SK-N-SH (cell line): Measurements from ENCODE around the gene EDN3. TPM values are rescaled to one million over a fixed set of nuclear protein-coding genes. Genes with fewer than 3 reads are reported as not detected.

Source experiments
- CTCF ChIA-PET: fragments of 300-600, 350-600 bp; formaldehyde crosslinking; extraction: SDS; loops from one replicate; lab custom pipeline; 2021; lab: Yijun Ruan, JAX
- POLR2A ChIA-PET: fragments of 350-600 bp; sonication (Branson Sonifier 250); formaldehyde crosslinking; extraction: SDS; loops from one replicate; lab custom pipeline; 2020; ENCODE audit warnings: antibody characterized with exemption, inconsistent platforms; lab: Yijun Ruan, JAX
- DNase-seq: peaks from one replicate; pipeline ENCODE4 v3.0.0; 2012
- H2AFZ ChIP-seq: fragments of 200-600 bp; sonication (generic); 2 replicates; pipeline ENCODE4 v1.8.1; 2016; ENCODE audit warnings: antibody characterized with exemption, mild to moderate bottlenecking, low read depth
- H3F3A ChIP-seq: fragments of 200-600 bp; sonication (generic); replicated peaks from 2 replicates; pipeline ENCODE3; 2016; ENCODE audit warnings: antibody characterized with exemption, mild to moderate bottlenecking; ENCODE audit not compliant: insufficient read depth
- H3K27ac ChIP-seq, 2 experiments: fragments of 200-500 bp in 1 of 2; fragments of 200-600 bp in 1 of 2; sonication (Bioruptor generic) in 1 of 2; sonication (generic), shearing (Covaris generic) in 1 of 2; 2 replicates each; pipeline versions ENCODE4 v1.5.1 to v1.6.1; 2014 to 2016; ENCODE audit warnings: low read depth in 2 of 2, inconsistent platforms in 1 of 2, low read length in 1 of 2, mild to moderate bottlenecking in 1 of 2, mixed read lengths in 1 of 2
- H3K27me3 ChIP-seq: fragments of 200-600 bp; sonication (generic), shearing (Covaris generic); 2 replicates; pipeline ENCODE4 v1.6.1; 2016; ENCODE audit warnings: mixed run types; ENCODE audit not compliant: insufficient read depth
- H3K36me3 ChIP-seq, 2 experiments: fragments of 200-500 bp in 1 of 2; fragments of 200-600 bp in 1 of 2; sonication (Bioruptor generic) in 1 of 2; sonication (generic) in 1 of 2; replicated peaks in 1 of 2; 2 replicates each; pipeline versions ENCODE3 to v1.5.1; 2014 to 2016; ENCODE audit warnings: low read length in 1 of 2, mild to moderate bottlenecking in 1 of 2; ENCODE audit not compliant: insufficient read depth in 2 of 2, control insufficient read depth in 1 of 2
- H3K4me1 ChIP-seq, 2 experiments: fragments of 200-500 bp in 1 of 2; fragments of 200-600 bp in 1 of 2; sonication (Bioruptor generic) in 1 of 2; sonication (generic), shearing (Covaris generic) in 1 of 2; 2 replicates each; pipeline versions ENCODE4 v1.5.1 to v1.6.1; 2014 to 2016; ENCODE audit warnings: low read depth in 1 of 2, low read length in 1 of 2, mixed run types in 1 of 2; ENCODE audit not compliant: insufficient read depth in 2 of 2, control insufficient read depth in 1 of 2
- H3K4me2 ChIP-seq: fragments of 200-600 bp; sonication (generic), shearing (Covaris generic); 2 replicates; pipeline ENCODE4 v1.6.1; 2017; ENCODE audit warnings: mixed run types
- H3K4me3 ChIP-seq, 2 experiments: fragments of 200-500 bp in 1 of 2; fragments of 200-600 bp in 1 of 2; sonication (Bioruptor generic) in 1 of 2; sonication (generic), shearing (Covaris generic) in 1 of 2; 2 replicates each; pipeline versions ENCODE4 v1.5.1 to v1.8.1; 2014 to 2016; ENCODE audit warnings: low read depth in 2 of 2, inconsistent platforms in 1 of 2, low read length in 1 of 2, mild to moderate bottlenecking in 1 of 2, mixed read lengths in 1 of 2, moderate library complexity in 1 of 2
- H3K79me2 ChIP-seq: fragments of 200-600 bp; sonication (generic); 2 replicates; pipeline ENCODE4 v1.8.1; 2017; ENCODE audit warnings: mild to moderate bottlenecking; ENCODE audit not compliant: insufficient read depth
- H3K9ac ChIP-seq: fragments of 200-600 bp; sonication (generic); 2 replicates; pipeline ENCODE4 v1.6.1; 2017; ENCODE audit warnings: mixed run types
- H3K9me2 ChIP-seq: fragments of 200-600 bp; sonication (generic); 2 replicates; pipeline ENCODE4 v1.6.1; 2017; ENCODE audit warnings: mixed run types
- H3K9me3 ChIP-seq: fragments of 200-600 bp; sonication (generic); 2 replicates; pipeline ENCODE4 v1.6.1; 2017; ENCODE audit warnings: mixed run types, mild to moderate bottlenecking, moderate library complexity
- H4K20me1 ChIP-seq: fragments of 200-600 bp; sonication (generic); 2 replicates; pipeline ENCODE4 v1.6.1; 2017; ENCODE audit warnings: mild to moderate bottlenecking, mixed run types; ENCODE audit not compliant: insufficient read depth
- CHD2 ChIP-seq: fragments of 150-350 bp; IDR thresholded peaks from 2 replicates; pipeline ENCODE4 v1.6.1; 2018; ENCODE audit warnings: low read length; ENCODE audit not compliant: partially characterized antibody
- EP300 ChIP-seq, 2 experiments: IDR thresholded peaks; 2 replicates each; pipeline versions ENCODE4 v1.4.0 to v1.6.1; 2012; ENCODE audit warnings: borderline replicate concordance in 1 of 2, low read depth in 1 of 2, low read length in 1 of 2
- FOSL2 ChIP-seq: IDR thresholded peaks from 2 replicates; pipeline ENCODE4 v1.4.0; 2012; ENCODE audit warnings: low read depth, mild to moderate bottlenecking, moderate library complexity, borderline replicate concordance
- GABPA ChIP-seq: IDR thresholded peaks from 2 replicates; pipeline ENCODE4 v1.4.0; 2012; ENCODE audit warnings: low read depth, mild to moderate bottlenecking
- GATA2 ChIP-seq: sonication (generic); formaldehyde crosslinking; IDR thresholded peaks from 2 replicates; pipeline ENCODE4 v1.5.0; 2020; ENCODE audit warnings: mild to moderate bottlenecking, missing genetic modification reagents
- MXI1 ChIP-seq: IDR thresholded peaks from 2 replicates; pipeline ENCODE4 v1.6.1; 2012; ENCODE audit warnings: mild to moderate bottlenecking, low read depth, low read length, improper control_type of control experiment
- NRF1 ChIP-seq: IDR thresholded peaks from 2 replicates; pipeline ENCODE4 v1.6.1; 2012; ENCODE audit warnings: low read depth, mild to moderate bottlenecking, low read length
- SIN3A ChIP-seq: IDR thresholded peaks from 2 replicates; pipeline ENCODE4 v1.6.1; 2012; ENCODE audit warnings: low read depth, mild to moderate bottlenecking, low read length, moderate library complexity, borderline replicate concordance
- TCF12 ChIP-seq: IDR thresholded peaks from 2 replicates; pipeline ENCODE4 v1.4.0; 2012
- WGBS: methylation state at CpG from one replicate; pipeline ENCODE4 v1.1.6; 2017; ENCODE audit warnings: low lambda C conversion rate; 5-methylcytosine and 5-hydroxymethylcytosine counted together
- polyA plus RNA-seq, 3 experiments: library from polyadenylated mRNA; depleted of rRNA; stranded (reverse); fragments of >200 nt; gene quantifications; 2 replicates each; pipeline ENCODE4 v1.2.3, GENCODE V29; 2012
- TF ChIP-seq, protein P1 (sequence below): IDR thresholded peaks from 2 replicates; pipeline ENCODE4 v1.4.0; 2012; ENCODE audit warnings: low read depth, borderline replicate concordance

Gene EDN3
- polyA plus RNA-seq, 1 of the 3 experiments (the other 2 are of a cell fraction): 0.02 TPM

DNA sequence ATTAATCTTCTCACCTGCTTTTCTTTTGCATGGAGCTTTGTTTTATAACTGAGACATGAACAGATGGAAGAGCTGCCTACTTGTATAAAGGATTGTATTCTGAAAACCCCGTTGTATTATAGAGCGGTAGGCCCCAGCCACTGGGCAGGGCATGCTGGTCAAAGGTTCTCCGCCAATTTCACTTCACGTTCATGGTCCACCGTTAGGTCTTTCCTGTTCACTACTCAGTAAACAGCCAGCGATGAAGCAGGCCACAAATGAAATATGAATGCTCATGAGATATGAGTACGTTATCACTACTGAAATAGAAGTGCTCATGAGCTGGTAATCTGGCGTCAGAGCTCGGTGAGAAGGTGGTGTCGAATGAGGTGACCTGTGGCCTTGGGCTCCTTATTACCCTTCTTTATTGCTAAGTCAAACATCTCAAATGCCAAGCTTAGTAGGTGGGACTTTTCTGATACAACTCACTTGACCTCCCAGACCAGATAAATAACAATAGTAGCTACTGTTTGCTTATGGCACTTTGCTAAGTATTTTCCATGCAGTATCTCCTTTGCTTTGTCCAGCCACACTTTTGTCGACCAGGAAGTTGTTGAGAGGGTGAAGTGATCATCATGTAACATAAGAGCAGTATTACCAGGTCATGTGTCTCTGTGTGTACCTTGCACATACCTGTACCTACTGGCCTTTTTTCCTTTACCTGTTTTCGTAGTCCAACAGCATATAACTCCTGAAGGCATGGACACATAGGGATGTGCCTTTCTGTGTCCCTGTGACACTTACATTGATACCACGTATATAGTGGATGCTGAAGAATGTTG is 16.7 kb downstream of the EDN3 start:
- H4K20me1 ChIP-seq: no peaks in the 10 kb centered on the region
- no peak overlapping the region; a peak in 1 of 4 replicates for H3K27ac ChIP-seq
- no peaks in the 10 kb centered on the region for H3K9me3 ChIP-seq
- H3K4me3 ChIP-seq: no peak overlapping the region
- no peak overlapping the region for H3K9ac ChIP-seq
- no peak for DNase-seq
- 65% methylated on average over 13 of the region's 13 CpGs for WGBS
- peaks cover 0 to 45% of the 10 kb centered on the region in 2 experiments; a peak in 1 of 4 replicates for H3K4me1 ChIP-seq
- CTCF ChIA-PET: no interaction called here
- H3K36me3 ChIP-seq: no peaks in the 10 kb centered on the region
- no peaks in the 10 kb centered on the region for H3F3A ChIP-seq
- no peaks in the 10 kb centered on the region for H3K27me3 ChIP-seq
- no peak overlapping the region for H2AFZ ChIP-seq
- TF ChIP-seq FOSL2 (no peak), GABPA (no peak), SIN3A (no peak), NRF1 (no peak), CHD2 (no peak)
- TF ChIP-seq, protein P1, sequence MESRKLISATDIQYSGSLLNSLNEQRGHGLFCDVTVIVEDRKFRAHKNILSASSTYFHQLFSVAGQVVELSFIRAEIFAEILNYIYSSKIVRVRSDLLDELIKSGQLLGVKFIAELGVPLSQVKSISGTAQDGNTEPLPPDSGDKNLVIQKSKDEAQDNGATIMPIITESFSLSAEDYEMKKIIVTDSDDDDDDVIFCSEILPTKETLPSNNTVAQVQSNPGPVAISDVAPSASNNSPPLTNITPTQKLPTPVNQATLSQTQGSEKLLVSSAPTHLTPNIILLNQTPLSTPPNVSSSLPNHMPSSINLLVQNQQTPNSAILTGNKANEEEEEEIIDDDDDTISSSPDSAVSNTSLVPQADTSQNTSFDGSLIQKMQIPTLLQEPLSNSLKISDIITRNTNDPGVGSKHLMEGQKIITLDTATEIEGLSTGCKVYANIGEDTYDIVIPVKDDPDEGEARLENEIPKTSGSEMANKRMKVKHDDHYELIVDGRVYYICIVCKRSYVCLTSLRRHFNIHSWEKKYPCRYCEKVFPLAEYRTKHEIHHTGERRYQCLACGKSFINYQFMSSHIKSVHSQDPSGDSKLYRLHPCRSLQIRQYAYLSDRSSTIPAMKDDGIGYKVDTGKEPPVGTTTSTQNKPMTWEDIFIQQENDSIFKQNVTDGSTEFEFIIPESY: no peak
- POLR2A ChIA-PET: no interaction called here
- H3K4me2 ChIP-seq: no peak overlapping the region
- H3K9me2 ChIP-seq: no peaks in the 10 kb centered on the region
- no peaks in the 10 kb centered on the region for H3K79me2 ChIP-seq

DNA sequence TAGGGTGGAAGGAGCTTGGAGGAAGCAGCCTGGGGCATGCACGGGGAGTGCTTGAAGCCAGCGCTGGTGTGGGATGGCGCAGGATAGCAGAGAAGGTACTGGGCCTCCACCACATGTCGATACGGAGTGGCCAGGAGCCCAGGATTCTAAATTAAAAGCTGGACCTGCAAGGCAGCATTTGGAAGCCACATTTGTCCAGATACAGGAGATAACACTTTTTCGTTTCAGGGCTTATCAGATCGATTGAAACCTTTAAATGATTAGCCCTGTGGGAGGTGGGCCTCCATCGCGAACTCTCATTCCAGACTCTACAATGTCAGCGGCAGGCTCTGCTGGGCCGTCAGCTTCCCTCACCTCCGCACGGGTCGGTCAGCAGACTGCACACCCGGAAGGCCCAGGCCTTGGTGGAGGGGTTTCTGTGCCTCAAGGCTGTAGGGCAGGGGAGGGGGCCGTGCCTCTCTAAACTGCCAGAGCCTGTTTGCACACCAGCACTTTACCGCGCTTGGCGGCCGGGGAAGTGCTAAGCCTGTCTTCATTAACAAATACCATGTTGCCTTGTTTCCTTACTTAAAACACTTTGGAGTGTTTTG is 17.9 kb downstream of the EDN3 start:
- Histone ChIP-seq H4K20me1 (no peaks in the 10 kb centered on the region), H3K9me3 (no peaks in the 10 kb centered on the region), H3K4me3 (no peak overlapping the region), H3K36me3 (no peaks in the 10 kb centered on the region), H3F3A (no peaks in the 10 kb centered on the region), H3K27ac (peak overlapping the region in 1 of 2 experiments; percentile 64; a peak in 2 of 4 replicates), H3K4me1 (peaks cover 0 to 55% of the 10 kb centered on the region in 2 experiments; a peak in 1 of 4 replicates), H3K79me2 (no peaks in the 10 kb centered on the region), H3K9ac (no peak overlapping the region), H3K27me3 (no peaks in the 10 kb centered on the region), H3K9me2 (no peaks in the 10 kb centered on the region), H2AFZ (no peak overlapping the region), H3K4me2 (no peak overlapping the region)
- ChIA-PET POLR2A (no interaction called here), CTCF (interaction anchor here (0.9 to 1.2 kb wide), 2 partner anchors 10 to 86 kb away, joined by 3 read pairs; no protein-coding TSS in a partner anchor)
- 70% methylated on average over 19 of the region's 20 CpGs for WGBS
- DNase-seq: peak; percentile 56
- TF ChIP-seq EP300 (IDR thresholded peaks at IDR 0.05; ENCODE audit: borderline replicate concordance in 1 of 2, low read depth in 1 of 2, low read length in 1 of 2) (peak in 1 of 2 experiments; percentile 62; a peak in 1 of 4 replicates), GATA2 (peak; percentile 82), MXI1 (peak; percentile 37; the same call in 1 of the 2 replicates), TCF12 (no peak)
